Trophoblast cell (in vitro differentiated cells and primary cell): ENCODE measurements around the gene ARHGAP33.

Source experiments
- DNase-seq, 2 donors: peaks; one replicate each; pipeline ENCODE4 v3.0.0-alpha.2; 2016
- H2AFZ ChIP-seq: 2 replicates; pipeline ENCODE4 v1.6.1; 2013; ENCODE audit warnings: low read length, moderate library complexity, mild to moderate bottlenecking; ENCODE audit not compliant: insufficient read depth, poor library complexity
- H2AK5ac ChIP-seq: 2 replicates; pipeline ENCODE4 v1.6.1; 2013; ENCODE audit warnings: mild to moderate bottlenecking, low read length
- H2BK120ac ChIP-seq: 2 replicates; pipeline ENCODE4 v1.6.1; 2013; ENCODE audit warnings: low read length, mild to moderate bottlenecking, moderate library complexity; ENCODE audit not compliant: insufficient read depth, poor library complexity
- H2BK12ac ChIP-seq: 2 replicates; pipeline ENCODE4 v1.6.1; 2013; ENCODE audit warnings: mild to moderate bottlenecking, low read length, moderate library complexity
- H2BK5ac ChIP-seq: 2 replicates; pipeline ENCODE4 v1.6.1; 2013; ENCODE audit warnings: low read length, low read depth, moderate library complexity, mild to moderate bottlenecking; ENCODE audit not compliant: poor library complexity
- H3K14ac ChIP-seq: 2 replicates; pipeline ENCODE4 v1.6.1; 2013; ENCODE audit warnings: mild to moderate bottlenecking, low read length
- H3K18ac ChIP-seq: 2 replicates; pipeline ENCODE4 v1.6.1; 2013; ENCODE audit warnings: mild to moderate bottlenecking, low read length
- H3K23ac ChIP-seq: 2 replicates; pipeline ENCODE4 v1.6.1; 2013; ENCODE audit warnings: low read length
- H3K27ac ChIP-seq: 2 replicates; pipeline ENCODE4 v1.5.1; 2013; ENCODE audit warnings: low read depth, mild to moderate bottlenecking, inconsistent platforms, low read length, moderate library complexity
- H3K27me3 ChIP-seq: 2 replicates; pipeline ENCODE4 v1.6.1; 2013; ENCODE audit warnings: inconsistent platforms, mild to moderate bottlenecking, low read length, moderate library complexity; ENCODE audit not compliant: insufficient read depth
- H3K36me3 ChIP-seq, 2 experiments: 1 replicate in 1 of 2; 2 replicates in 1 of 2; pipeline ENCODE4 v1.6.1; 2013; ENCODE audit warnings: low read length in 2 of 2, mild to moderate bottlenecking in 2 of 2, moderate library complexity in 1 of 2; ENCODE audit not compliant: insufficient read depth in 2 of 2, control insufficient read depth in 1 of 2
- H3K4ac ChIP-seq: 2 replicates; pipeline ENCODE4 v1.6.1; 2013; ENCODE audit warnings: low read depth, mild to moderate bottlenecking, low read length, moderate library complexity
- H3K4me1 ChIP-seq, 2 experiments: 1 replicate in 1 of 2; 2 replicates in 1 of 2; pipeline ENCODE4 v1.6.1; 2013; ENCODE audit warnings: low read length in 2 of 2, mild to moderate bottlenecking in 2 of 2, moderate library complexity in 1 of 2; ENCODE audit not compliant: insufficient read depth in 2 of 2, control insufficient read depth in 1 of 2
- H3K4me2 ChIP-seq: 2 replicates; pipeline ENCODE4 v1.6.1; 2013; ENCODE audit warnings: inconsistent platforms, mild to moderate bottlenecking, low read length, moderate library complexity
- H3K4me3 ChIP-seq: 2 replicates; pipeline ENCODE4 v1.5.1; 2013; ENCODE audit warnings: mild to moderate bottlenecking, low read depth, low read length, inconsistent platforms
- H3K79me1 ChIP-seq: one replicate; pipeline ENCODE4 v1.6.1; 2013; ENCODE audit warnings: low read length
- H3K79me2 ChIP-seq: 2 replicates; pipeline ENCODE4 v1.6.1; 2013; ENCODE audit warnings: low read length, mild to moderate bottlenecking; ENCODE audit not compliant: control insufficient read depth, insufficient read depth, poor library complexity
- H3K9ac ChIP-seq: 2 replicates; pipeline ENCODE4 v1.6.1; 2013; ENCODE audit warnings: mild to moderate bottlenecking, low read length
- H3K9me3 ChIP-seq: 2 replicates; pipeline ENCODE4 v1.6.1; 2013; ENCODE audit warnings: low read depth, mild to moderate bottlenecking, control low read depth, inconsistent platforms, low read length; ENCODE audit not compliant: insufficient read depth
- H4K12ac ChIP-seq: 2 replicates; pipeline ENCODE4 v1.6.1; 2013; ENCODE audit warnings: low read depth, mild to moderate bottlenecking, low read length, moderate library complexity
- H4K8ac ChIP-seq: 2 replicates; pipeline ENCODE4 v1.6.1; 2013; ENCODE audit warnings: low read depth, mild to moderate bottlenecking, low read length, moderate library complexity
- H4K91ac ChIP-seq: one replicate; pipeline ENCODE4 v1.6.1; 2013; ENCODE audit warnings: low read depth, mild to moderate bottlenecking, low read length, moderate library complexity
- WGBS: extraction: QIAGEN DNeasy Blood & Tissue Kit; methylation state at CpG from one replicate; pipeline ENCODE4 v1.1.7; 2013; ENCODE audit warnings: missing lambda C conversion rate; ENCODE audit not compliant: insufficient read length, insufficient coverage; ENCODE audit errors: extremely low coverage; 5-methylcytosine and 5-hydroxymethylcytosine counted together

The ARHGAP33 gene

DNA sequence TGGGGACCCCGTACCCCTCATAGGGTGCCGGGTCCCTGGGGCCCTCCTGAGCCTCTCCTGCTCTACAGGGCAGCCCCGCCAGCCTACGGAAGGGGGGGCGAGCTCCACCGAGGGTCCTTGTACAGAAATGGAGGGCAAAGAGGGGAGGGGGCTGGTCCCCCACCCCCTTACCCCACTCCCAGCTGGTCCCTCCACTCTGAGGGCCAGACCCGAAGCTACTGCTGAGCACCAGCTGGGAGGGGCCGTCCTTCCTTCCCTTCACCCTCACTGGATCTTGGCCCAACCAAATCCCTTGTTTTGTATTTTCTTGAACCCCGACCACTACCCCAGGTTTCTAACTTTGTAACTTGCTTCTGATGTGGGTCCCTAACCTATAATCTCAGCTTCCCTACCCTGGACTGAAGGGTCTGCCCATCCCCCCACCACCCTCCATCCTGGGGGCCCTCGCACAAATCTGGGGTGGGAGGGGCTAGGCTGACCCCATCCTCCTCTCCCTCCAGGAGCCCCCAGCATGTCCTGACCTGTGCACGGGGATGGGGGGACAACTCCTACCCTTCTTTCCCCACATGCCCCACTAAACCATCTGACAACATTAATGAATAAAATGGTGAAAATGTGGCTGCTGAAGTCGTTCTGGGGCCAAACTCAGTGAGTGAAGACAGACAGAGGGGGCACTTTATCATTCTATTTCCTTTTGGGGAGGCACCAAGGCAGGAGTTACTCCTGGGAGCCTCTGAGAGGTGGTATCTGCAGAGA, 13.0 kb downstream of the ARHGAP33 start:
- Histone ChIP-seq H2AFZ (no peak overlapping the region), H3K18ac (no peak overlapping the region), H3K4me3 (no peak overlapping the region), H2BK120ac (no peak overlapping the region), H3K14ac (no peak overlapping the region), H3K27ac (no peak overlapping the region), H3K9me3 (peaks cover 3% of the 10 kb centered on the region), H4K8ac (no peak overlapping the region), H3K9ac (no peak overlapping the region), H3K79me2 (no peaks in the 10 kb centered on the region), H3K23ac (no peak overlapping the region), H4K91ac (no peak overlapping the region), H3K4me2 (no peak overlapping the region), H3K4ac (no peak overlapping the region), H3K36me3 (peaks cover 1 to 5% of the 10 kb centered on the region in 2 experiments), H3K4me1 (peaks cover 0 to 5% of the 10 kb centered on the region in 2 experiments), H4K12ac (no peak overlapping the region), H2BK12ac (no peak overlapping the region), H3K79me1 (no peaks in the 10 kb centered on the region), H2BK5ac (no peak overlapping the region), H3K27me3 (no peaks in the 10 kb centered on the region), H2AK5ac (no peak overlapping the region)
- WGBS = no CpG with 5 or more reads among the region's 12 CpGs
- no peak for DNase-seq

DNA sequence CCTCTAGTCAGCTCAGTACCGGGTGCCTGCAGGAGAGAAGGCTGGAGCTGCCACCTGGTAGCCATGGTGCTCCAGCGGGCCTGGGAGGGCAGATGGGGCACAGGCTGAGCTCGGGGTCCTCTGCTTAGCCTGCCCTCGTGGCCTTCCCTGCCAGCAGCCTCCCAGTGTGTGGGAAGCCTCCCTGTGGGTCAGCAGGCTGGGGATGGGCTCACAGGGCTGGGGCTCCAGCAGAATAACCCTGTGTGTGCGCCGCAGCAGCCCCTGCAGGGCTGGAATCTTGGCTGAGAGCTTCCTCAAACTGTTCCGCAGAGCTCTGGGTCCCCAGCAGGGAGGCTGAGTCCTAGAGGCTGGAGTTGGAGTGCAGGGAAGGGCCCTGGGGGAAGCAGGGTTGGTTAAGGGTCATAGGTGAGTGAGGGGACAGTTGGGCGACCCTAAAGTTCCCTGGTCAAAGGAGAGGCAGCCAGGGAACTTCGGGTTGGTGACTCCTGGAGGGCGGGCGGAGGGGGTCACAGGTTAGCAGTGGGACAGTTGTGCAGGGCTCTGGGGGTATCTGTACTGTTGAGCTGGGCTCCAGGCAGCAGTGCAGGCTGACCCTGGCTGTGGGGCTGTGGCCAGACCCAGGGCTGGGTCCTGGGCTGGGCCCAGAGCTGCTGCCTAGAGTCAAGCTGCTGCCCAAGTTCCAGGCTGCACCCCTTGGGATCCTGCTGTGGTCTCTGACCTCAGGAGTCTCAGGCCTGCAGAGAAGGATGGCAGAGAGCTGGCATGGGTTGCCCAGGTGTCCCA, 14.0 kb downstream of the ARHGAP33 start:
- Histone ChIP-seq H3K27ac (no peak overlapping the region), H3K79me1 (no peaks in the 10 kb centered on the region), H4K12ac (no peak overlapping the region), H3K18ac (no peak overlapping the region), H2BK5ac (no peak overlapping the region), H3K14ac (no peak overlapping the region), H3K27me3 (no peaks in the 10 kb centered on the region), H3K4me3 (no peak overlapping the region), H3K79me2 (no peaks in the 10 kb centered on the region), H3K4me1 (no peaks in the 10 kb centered on the region), H2AK5ac (no peak overlapping the region), H3K4me2 (no peak overlapping the region), H3K4ac (no peak overlapping the region), H4K8ac (no peak overlapping the region), H2BK12ac (no peak overlapping the region), H2AFZ (no peak overlapping the region), H3K9ac (no peak overlapping the region), H3K36me3 (peaks cover 1 to 5% of the 10 kb centered on the region in 2 experiments), H2BK120ac (no peak overlapping the region), H3K23ac (no peak overlapping the region), H3K9me3 (peaks cover 2% of the 10 kb centered on the region), H4K91ac (no peak overlapping the region)
- no CpG with 5 or more reads among the region's 11 CpGs for WGBS
- DNase-seq = no peak

DNA sequence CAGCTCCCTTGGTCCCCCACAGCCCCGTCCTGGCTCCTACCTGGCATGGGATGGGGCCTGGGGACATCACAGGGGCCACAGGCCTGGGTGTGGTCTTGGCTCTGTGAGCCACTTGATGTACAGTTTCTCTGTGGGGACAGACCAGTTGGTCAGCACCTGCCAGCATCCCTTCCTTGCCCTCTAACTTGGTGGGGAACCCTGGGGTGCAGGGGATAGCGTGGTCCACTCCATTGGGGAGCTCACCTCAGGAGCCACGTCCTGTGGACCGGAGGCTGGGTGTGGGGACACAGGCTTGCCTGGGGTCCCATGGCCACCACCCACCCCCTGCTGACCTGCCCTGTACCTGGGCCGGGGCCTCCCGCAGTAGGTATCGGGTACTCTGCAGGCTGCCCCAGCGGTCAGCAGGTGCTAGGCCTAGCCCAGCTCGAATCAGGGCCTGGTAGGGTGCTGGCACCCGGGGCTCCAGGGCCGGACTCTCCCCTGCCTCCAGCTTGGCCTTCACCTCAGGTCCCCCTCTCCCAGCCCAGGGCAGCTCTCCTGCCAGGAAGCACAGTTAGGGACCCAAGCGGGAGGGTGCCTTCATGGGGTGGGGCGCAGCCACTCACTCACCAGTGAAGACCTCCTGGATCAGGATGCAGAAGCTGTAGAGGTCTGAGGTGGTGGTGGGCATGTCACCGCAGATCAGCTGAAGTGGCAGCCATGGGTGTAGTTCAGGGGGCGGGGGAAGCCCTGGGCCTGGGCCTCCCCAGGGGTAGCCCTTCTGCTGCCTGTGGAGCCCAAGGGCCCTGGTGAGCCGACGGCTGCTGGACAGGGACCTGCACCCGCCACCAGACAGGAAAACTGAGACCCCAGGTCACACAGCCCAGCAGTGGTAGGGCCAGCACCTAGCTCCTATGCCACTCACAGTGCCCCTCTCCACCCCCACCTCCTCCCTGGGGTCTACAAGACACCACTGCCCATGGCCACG, 14.9 kb downstream of the ARHGAP33 start:
- Histone ChIP-seq H3K9me3 (peaks cover 2% of the 10 kb centered on the region), H3K14ac (no peak overlapping the region), H3K4me1 (no peaks in the 10 kb centered on the region), H3K23ac (no peak overlapping the region), H2BK120ac (no peak overlapping the region), H3K4me2 (no peak overlapping the region), H3K27me3 (no peaks in the 10 kb centered on the region), H4K12ac (no peak overlapping the region), H2AK5ac (no peak overlapping the region), H2AFZ (no peak overlapping the region), H3K27ac (no peak overlapping the region), H3K36me3 (peaks cover under 1 to 3% of the 10 kb centered on the region in 2 experiments), H3K4me3 (no peak overlapping the region), H3K18ac (no peak overlapping the region), H3K79me1 (no peaks in the 10 kb centered on the region), H4K91ac (no peak overlapping the region), H3K4ac (no peak overlapping the region), H2BK5ac (no peak overlapping the region), H3K9ac (no peak overlapping the region), H3K79me2 (no peaks in the 10 kb centered on the region), H2BK12ac (no peak overlapping the region), H4K8ac (no peak overlapping the region)
- DNase-seq = no peak
- WGBS = no CpG with 5 or more reads among the region's 19 CpGs
